LNCaP clone FGC (cell line): ENCODE measurements around the gene MND1.

ENCODE experiments used
- DNase-seq: peaks from one replicate; pipeline ENCODE4 v3.0.0-alpha.2; 2011; ENCODE audit warnings: low read depth
- H3K4me3 ChIP-seq: 2 replicates; pipeline ENCODE4 v1.5.1; 2011; ENCODE audit warnings: mild to moderate bottlenecking, low read depth, low read length, control low read depth
- CTCF ChIP-seq: IDR thresholded peaks from 2 replicates; pipeline ENCODE4 v1.5.1; 2012; ENCODE audit warnings: mild to moderate bottlenecking; ENCODE audit not compliant: control insufficient read depth, insufficient read depth; ENCODE audit errors: extremely low read depth

The MND1 gene

GRCh38 chr4:153375303-153375702 is 30.8 kb downstream of the MND1 start:
- no peak for TF ChIP-seq CTCF
- no peak overlapping the region for H3K4me3 ChIP-seq
- DNase-seq: no peak

GRCh38 chr4:153383131-153383530 is 38.6 kb downstream of the MND1 start:
- H3K4me3 ChIP-seq: no peak overlapping the region
- no peak for DNase-seq
- no peak for TF ChIP-seq CTCF

- DNase-seq: no peak
- TF ChIP-seq CTCF: no peak
Observed at GRCh38 chr4:153384160-153384559, 39.7 kb downstream of the MND1 start.

GRCh38 chr4:153385784-153386183 is 41.3 kb downstream of the MND1 start:
- no peak overlapping the region for H3K4me3 ChIP-seq
- DNase-seq: no peak
- TF ChIP-seq CTCF: no peak

More at GRCh38 chr4:153384160-153384559, 39.7 kb downstream of the MND1 start:
- H3K4me3 ChIP-seq: no peak overlapping the region

GRCh38 chr4:153387981-153388380 is 43.5 kb downstream of the MND1 start:
- DNase-seq: no peak
- no peak for TF ChIP-seq CTCF
- no peak overlapping the region for H3K4me3 ChIP-seq

- no peak for TF ChIP-seq CTCF
- H3K4me3 ChIP-seq: no peak overlapping the region
- no peak for DNase-seq
Observed at GRCh38 chr4:153393397-153393796, 48.9 kb downstream of the MND1 start.

- TF ChIP-seq CTCF: no peak
- peak; percentile 22 for DNase-seq
- no peak overlapping the region for H3K4me3 ChIP-seq
Observed at GRCh38 chr4:153394945-153395344, 50.5 kb downstream of the MND1 start.
